ENCODE data around the gene RTL10.

DNA sequence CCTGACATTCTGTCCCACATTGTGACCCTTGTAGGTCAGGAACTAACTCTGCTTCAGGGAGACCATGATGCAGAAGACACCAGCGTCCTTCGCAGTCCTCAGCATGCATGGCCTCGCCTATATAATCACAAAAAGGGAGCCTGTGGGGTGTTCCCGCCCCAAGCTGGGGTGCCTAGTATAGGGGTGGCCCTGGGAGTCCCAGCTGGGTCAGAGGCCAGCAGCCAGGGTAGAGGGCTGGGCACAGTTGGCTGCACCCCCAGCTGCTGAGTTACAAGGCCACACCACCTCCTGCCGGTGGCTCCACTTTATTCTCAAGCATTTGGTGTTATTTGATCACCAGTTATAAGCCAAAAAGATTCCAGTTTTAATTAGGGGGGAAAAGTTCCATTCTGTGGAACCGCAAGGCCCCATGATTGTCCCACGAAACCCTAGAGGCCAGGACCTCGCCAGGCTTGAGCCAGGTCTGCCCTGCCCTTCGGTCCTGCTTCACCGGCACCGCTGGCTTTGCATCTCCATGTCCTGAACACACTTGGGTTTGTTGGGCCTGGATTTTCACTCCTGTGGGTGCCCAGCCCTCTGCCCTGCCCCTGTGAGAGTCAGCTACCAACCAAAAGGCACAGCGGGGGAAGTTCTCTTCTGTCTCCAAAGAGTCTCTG lies 15.0 kb upstream of the RTL10 start:
- TF ChIP-seq, protein P1, sequence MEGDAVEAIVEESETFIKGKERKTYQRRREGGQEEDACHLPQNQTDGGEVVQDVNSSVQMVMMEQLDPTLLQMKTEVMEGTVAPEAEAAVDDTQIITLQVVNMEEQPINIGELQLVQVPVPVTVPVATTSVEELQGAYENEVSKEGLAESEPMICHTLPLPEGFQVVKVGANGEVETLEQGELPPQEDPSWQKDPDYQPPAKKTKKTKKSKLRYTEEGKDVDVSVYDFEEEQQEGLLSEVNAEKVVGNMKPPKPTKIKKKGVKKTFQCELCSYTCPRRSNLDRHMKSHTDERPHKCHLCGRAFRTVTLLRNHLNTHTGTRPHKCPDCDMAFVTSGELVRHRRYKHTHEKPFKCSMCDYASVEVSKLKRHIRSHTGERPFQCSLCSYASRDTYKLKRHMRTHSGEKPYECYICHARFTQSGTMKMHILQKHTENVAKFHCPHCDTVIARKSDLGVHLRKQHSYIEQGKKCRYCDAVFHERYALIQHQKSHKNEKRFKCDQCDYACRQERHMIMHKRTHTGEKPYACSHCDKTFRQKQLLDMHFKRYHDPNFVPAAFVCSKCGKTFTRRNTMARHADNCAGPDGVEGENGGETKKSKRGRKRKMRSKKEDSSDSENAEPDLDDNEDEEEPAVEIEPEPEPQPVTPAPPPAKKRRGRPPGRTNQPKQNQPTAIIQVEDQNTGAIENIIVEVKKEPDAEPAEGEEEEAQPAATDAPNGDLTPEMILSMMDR (IDR thresholded peaks at IDR 0.05), result no peak
- TF ChIP-seq POLR2A (IDR thresholded peaks at IDR 0.05) (no peak), EP300 (IDR thresholded peaks at IDR 0.05) (no peak)

Measured in ovary (tissue), 3 donors.